Measurements from ENCODE around the gene CDR2L.
"Not testable (repeated sequence)": the region's sequence is repeated elsewhere in the genome, so short reads cannot be mapped to it uniquely, and the experiment has no call there.

The CDR2L gene

DNA sequence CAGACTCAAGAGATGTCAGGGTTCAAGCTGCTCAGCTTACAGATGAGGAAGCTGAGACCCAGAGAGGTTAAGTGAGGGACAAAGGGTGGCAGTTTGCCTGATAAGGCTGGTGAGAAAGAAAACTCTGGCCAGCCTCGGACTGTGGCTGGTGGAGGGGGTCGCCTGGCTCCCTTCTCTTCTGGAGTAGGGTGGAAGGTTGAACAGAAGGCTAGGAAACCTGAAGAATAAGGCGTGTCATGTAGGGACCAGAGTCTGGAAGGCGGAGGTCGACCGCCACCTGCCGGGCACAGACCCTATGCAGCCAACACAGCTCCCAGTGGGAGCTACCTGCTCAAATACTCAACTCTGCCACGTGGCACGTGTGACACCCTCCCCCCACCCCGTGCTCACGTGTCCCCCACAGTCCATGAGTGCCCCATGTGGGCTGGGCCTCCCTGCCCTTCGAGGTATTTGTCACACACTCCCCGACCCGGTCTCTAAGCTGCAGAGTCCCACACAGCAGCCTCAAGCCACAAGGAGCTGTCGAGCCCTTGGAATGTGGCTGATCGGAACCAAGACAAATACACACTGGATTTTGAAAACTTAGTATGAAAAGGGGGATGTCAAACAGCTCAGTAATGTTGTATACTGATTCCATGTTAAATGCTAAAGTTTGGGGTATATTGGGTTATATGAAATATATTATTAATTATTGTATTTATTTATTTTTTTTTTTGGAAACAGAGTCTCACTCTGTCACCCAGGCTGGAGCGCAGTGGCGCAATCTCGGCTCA, 26.7 kb upstream of the CDR2L start:
- DNase-seq = no peak

DNA sequence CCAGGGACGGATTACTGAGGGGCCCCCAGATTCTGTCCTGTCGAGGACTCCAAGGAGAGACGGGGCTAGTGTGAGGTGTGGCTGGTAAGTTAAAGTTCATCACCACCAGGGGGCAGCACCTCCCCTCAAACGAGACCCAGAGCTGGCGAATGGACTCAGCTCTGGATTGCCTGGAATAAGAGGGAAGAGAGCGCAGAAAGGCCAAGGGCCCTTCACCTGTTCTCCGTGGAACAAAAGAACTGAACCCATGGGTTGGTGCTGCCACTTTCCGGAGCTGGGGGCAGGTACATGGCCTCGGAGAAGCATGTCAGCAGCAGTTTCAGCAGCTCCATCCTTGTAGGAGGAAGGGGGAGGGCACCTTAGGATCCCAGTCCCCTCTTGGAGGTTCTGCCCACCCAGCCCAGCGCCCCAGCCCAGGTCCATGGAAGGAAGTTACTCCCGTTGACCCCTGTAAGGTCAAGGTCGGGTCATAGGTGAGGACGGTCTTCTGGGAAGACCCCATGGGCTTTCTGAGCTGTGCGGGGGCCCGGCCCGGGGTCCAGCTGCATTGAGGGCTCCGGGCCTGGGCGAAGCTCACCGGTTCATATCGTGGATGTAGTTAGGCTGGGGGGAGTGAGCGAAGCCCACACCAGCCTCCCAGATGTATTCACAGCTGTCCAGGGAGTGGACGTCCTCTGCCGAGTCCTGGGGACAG, 25.6 kb upstream of the CDR2L start:
- peak; percentile 69 for DNase-seq

DNA sequence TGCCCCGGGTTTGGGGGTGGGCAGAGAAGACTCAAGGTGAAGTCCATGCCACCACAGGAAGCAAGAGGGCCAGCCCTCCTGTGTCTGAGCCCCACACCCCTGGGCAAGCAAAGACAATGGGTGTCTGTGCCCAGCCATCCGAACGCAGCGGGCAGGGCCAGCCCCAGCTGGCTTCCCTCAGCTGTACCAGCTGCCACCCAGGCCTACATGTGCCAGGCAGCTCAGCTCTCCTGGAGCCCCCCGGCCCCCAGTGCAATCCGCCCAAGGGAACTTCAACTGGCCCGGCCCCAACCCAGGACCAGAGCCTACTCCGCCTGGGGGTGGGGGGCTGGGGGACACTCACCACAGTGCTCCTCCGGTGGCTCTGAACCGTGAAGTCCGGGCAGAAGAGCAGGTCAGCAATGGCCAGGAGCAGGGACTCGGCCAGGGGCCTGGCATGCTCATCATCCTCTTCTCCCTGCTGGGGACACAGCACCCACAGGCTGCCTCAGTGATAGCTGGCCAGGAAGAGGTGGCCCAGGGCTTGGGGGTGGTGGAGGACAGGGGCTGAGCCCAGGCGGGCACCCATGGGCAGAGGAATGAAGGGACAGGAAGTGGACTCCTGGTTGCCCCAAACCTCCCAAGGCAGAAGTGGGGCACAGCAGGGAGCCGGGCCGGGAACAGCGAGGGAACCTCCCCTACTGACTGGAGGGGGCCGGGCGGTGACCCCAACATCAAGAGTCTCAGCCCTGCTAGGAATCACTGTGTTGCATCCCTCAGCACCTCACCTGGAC, 24.6 kb upstream of the CDR2L start:
- no peak for DNase-seq

DNA sequence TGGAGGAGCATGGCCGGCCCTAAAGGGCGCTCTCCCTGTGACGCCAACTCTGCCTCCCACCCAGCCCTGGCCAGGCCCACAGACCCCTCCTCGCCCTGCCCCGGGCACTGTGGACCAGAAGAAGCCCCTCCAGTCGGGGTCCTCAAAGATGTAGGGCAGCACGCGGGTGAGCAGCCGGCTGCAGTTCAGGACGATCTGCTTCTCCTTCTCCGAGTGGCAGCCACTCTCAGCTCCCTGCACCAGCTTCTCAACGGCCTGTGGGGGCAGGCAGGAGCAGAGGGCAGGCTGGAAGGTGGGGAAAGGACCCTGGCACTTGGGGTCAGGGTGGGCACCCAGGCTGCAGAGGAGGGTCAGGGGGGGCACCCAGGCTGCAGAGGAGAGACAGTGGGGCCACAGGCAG, 23.8 kb upstream of the CDR2L start:
- DNase-seq = no peak

DNA sequence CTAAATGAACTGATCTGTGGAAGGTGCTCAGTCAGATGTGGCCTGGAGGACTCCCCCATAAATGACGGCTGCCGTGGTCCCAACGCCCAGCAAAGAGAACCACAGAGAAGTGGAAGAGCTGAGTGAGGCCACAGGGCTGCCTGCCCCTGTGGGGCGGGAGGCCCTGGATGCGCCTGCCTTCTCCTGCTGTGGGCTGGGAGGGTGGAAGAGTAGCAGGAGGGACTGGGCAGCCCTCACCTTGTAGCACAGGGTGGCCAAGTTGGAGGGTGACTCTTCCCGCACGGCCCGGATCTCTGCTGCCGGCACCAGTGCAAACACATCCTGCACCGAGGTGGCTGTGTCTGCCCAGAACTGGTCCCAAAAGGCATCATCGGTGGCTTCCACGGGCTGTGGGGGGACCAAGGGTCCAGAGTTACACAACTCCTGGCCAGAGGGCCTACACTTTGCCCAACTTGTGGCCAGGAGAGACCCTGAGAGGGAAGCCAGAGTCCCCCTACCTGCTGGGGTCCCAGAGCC, 23.1 kb upstream of the CDR2L start:
- no peak for DNase-seq

DNA sequence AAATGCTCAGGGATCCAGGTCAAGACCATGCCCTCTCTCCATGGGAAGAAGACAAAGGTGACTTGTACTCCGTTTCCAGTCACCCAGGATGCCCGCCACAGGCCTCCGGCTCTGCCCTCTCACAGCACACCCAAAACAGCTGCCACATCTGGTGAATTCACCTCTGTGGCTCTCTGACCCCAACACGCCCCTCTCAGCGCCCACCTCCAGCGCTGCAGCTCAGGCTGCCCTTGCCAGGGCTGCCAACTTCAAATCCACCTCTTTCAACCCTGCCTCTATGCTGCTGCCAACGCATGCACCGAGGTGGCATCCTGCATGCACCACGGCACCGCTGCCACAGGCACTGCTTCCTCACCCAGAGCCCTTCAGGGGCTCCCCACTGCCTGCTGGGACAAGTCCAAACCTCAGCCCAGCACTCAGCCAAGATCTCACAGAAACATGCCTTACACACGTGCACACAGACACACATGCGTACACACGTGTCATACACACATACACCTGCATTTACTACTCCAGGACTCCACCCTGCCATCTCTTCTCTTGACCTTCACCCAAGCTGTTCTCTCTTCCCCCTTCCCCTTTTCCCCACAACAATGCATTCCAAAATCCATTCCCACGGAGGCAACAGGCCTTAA, 22.3 kb upstream of the CDR2L start:
- DNase-seq = no peak

DNA sequence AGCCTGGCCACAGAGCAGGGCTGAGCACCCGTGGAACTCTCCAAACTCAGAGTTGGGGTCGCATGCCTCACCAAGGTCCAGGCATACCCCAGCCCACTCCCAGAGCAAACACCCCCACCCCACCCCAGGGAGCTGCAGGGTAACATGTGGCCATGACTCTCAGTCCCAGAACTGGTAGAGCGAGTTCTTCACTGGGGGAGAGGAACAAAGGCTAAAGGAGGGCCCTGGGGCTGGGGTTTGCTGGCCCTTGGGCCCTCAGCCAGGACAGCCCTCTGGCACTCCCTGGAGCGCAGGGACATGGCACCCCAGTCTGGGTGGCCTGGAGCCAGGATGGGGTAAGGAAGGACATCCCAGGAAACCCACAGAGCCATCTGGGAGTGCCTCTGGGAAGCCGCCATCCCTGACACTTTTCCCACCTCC, 19.1 kb upstream of the CDR2L start:
- no peak for DNase-seq

DNA sequence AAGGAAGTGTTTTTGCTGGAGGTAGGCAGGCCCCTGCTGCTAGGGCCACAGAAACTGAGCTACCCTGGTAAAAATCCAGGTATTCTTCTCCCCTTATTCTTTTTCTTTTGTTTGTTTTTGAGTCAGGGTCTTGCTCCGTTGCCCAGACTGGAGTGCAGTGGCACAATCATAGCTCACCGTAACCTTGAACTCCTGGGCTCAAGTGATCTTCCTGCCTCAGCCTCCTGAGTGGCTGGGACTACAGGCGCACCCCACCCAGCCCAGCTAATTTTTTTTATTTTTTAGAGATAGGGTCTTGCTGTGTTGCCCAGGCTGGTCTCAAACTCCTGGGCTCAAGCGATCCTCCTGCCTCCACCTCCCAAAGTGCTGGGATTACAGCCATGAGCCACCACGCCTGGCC, 17.9 kb upstream of the CDR2L start:
- DNase-seq = not testable (repeated sequence)

GRCh38 chr17:74970395-74970794, 17.0 kb upstream of the CDR2L start:
- DNase-seq = no peak

- no peak for DNase-seq
These were observed 16.2 kb upstream of the CDR2L start for GRCh38 chr17:74971069-74971841.

GRCh38 chr17:74971842-74972106, 15.7 kb upstream of the CDR2L start:
- DNase-seq = no peak

GRCh38 chr17:74972107-74972972, 15.1 kb upstream of the CDR2L start, which contains the start of gene HID1:
Gene HID1, minus strand, starts transcription at chr17:74972759. Its CDS starts 103 bp downstream, at chr17:74972656.
- DNase-seq = peak; percentile 52

DNA sequence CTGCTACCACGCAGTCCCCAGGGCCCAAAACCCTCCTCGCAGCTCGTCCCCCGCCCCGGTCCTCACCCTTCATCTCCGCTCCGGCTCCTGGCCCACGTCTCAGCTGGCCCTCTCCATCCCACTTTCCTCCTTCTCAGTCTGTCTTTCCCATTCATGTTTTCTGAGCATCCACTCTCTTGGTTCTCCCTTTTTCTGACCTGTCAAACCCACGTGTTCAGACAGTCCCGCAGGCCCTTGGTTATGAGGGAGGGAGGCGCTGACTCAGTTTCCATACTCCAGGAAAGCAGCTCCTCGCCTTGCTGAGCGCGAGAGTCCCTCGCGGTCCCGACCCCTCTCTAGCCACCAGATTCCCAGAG, 14.5 kb upstream of the CDR2L start:
- no peak for DNase-seq

- no peak for DNase-seq
These were observed 11.5 kb upstream of the CDR2L start for GRCh38 chr17:74975943-74976342.

DNA sequence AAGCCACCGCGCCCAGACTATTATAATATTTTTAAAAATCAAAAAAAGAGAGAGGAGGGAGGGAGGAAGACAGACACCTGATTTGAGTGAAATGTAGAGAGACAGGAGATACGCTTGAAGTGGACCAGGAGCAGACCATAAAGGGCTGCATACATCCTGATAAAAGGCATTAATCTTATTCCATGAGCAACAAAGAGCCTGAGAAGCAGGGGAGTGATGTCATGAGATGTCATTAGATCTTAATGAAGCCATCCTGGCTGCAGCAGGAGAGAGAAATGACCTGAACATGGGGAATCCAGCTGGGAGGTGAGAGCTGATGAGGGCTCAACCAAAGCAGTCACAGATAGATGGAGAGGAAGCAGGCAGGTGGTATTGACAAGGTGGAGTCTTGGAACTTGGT, 9.6 kb upstream of the CDR2L start:
- no peak for DNase-seq

DNA sequence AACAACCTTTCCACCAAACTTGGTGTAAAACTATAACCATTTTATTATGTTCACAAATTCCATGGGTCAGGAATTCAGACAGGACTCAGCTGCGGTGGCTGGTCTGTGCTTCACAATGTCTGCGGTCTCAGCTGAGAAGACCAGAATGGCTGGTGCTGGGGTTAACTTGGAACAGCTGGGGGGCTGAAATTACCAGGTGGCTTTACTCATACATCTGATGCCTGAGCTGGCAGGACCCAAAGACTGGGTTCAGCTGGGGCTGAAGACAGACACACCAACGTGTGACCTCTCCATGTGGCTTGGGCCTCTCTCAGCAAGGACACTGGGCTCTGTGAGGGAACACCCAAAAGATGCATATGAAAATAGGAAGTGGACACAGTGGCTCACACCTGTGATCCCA, 9.2 kb upstream of the CDR2L start:
- DNase-seq = no peak

DNA sequence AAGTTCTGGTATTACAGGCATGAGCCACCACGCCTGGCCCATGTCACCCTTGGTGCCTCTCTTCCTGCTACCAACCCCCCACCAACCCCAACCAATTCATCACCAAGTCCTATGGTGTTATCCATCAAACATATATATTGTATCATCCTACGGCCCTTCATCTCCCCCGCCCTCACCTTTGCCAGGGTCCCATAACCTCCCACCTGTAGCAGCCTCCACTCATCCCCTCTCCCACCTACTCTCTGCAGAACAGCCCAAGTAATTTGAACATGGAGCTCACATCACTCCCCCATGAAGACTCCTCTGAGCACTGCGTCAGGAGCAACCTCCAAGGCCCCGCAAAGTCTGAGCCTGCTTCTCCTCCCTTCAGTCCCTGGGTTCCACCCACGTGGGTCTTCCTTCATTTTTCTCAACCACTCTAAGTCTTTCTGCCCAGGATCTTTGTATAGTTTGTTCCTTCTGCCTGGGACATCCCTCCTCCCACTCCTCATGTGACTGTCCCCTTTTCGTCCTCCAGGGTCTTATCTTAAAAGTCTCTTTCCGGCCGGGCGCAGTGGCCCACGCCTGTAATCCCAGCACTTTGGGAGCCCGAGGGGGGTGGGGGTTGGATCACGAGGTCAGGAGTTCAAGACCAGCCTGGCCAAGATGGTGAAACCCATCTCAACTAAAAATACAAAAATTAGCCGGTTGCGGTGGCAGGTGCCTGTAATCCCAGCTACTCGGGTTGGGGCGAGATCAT, 7.9 kb upstream of the CDR2L start:
- no peak for DNase-seq

- no peak for DNase-seq
These were observed 6.0 kb upstream of the CDR2L start for GRCh38 chr17:74981318-74981978.

DNA sequence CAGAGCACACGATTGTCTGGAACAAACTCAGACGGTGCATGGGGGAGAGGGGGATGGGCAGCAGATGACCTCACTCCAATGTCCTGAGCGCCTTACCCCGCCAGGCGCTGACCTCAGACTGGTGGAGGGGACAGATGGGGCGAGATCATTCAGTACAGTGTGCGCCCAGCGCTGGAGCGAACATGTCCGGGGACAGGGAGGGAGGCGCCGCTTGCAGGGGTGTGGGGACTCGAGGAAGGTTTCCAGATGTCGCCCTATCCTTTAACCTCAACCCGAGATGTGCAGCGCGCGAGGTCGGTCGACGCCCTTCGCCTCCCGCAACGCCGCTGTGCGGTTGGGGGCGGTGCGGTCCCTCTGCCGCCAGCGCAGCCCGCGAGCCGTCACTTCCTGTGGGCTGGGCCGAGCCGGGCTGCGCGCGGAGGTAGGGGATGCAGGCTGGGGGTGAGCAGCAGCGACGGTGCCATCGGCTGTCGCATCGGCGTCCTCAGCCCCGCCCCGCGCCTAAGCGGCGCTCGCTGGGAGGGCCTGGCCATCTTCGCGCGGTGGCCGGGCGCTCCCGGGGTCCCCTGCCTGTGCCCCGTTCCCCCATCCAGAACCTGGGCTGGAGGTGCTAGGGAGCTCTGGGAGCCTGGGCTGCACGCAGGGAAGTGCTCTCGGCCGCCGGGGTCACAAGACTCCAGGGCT, 5.3 kb upstream of the CDR2L start:
- DNase-seq = peak; percentile 73
